Ascending aorta (tissue), 2 donors: Measurements from ENCODE around the gene GCSAML. TPM values are rescaled to one million over a fixed set of nuclear protein-coding genes. Genes with fewer than 3 reads are reported as not detected.

Source experiments
- DNase-seq, 2 donors: peaks; one replicate each; pipeline ENCODE4 v3.0.0-alpha.2; 2019; ENCODE audit warnings: low spot score in 2 of 2
- H3K27ac ChIP-seq, 2 donors: fragments of 200-600 bp; sonication (generic); one replicate each; pipeline ENCODE4 v1.5.1; 2016 to 2017; ENCODE audit warnings: mild to moderate bottlenecking in 1 of 2
- H3K27me3 ChIP-seq: fragments of 200-600 bp; sonication (generic); one replicate; pipeline ENCODE4 v1.5.1; 2017
- H3K36me3 ChIP-seq, 2 donors: fragments of 200-600 bp; sonication (generic); one replicate each; pipeline ENCODE4 v1.5.1; 2016
- H3K4me1 ChIP-seq, 2 donors: fragments of 200-600 bp; sonication (generic); one replicate each; pipeline ENCODE4 v1.5.1; 2016 to 2017; ENCODE audit warnings: mild to moderate bottlenecking in 1 of 2
- H3K4me3 ChIP-seq, 2 donors: fragments of 200-600 bp; sonication (generic); one replicate each; pipeline ENCODE4 v1.5.1; 2016 to 2017; ENCODE audit warnings: mild to moderate bottlenecking in 1 of 2
- H3K9me3 ChIP-seq, 2 donors: fragments of 200-600 bp; sonication (generic); one replicate each; pipeline ENCODE4 v1.5.1; 2016
- CTCF ChIP-seq, 3 experiments: fragments of 200-600 bp in 2 of 3; fragments of 450-650 bp in 1 of 3; sonication (generic) in 2 of 3; IDR thresholded peaks; one replicate each; pipeline ENCODE4 v1.5.1; 2016 to 2019; ENCODE audit warnings: antibody characterized with exemption in 3 of 3, mild to moderate bottlenecking in 1 of 3, moderate library complexity in 1 of 3
- intact Hi-C: fragments of 100-400 bp; cut with DNase I; formaldehyde crosslinking; loops from one replicate; pipeline ENCODE4 v1.15.1; 2023
- total RNA-seq: library from RNA; depleted of rRNA; stranded (reverse); fragments of >200 nt; gene quantifications from one replicate; pipeline ENCODE4 v1.1.0, GENCODE V29; 2016

Gene GCSAML
- total RNA-seq, 1 donor from 2014 or later, result not detected

GRCh38 chr1:247528812-247529474 is 20.0 kb upstream of the GCSAML start:
- TF ChIP-seq CTCF (IDR thresholded peaks at IDR 0.05), result no peak
- H3K4me1 ChIP-seq, result no peaks in the 10 kb centered on the region
- H3K36me3 ChIP-seq, result no peaks in the 10 kb centered on the region
- no peak overlapping the region for H3K27ac ChIP-seq
- intact Hi-C loops, result no loop called here
- H3K4me3 ChIP-seq, result no peak overlapping the region
- no peaks in the 10 kb centered on the region for H3K27me3 ChIP-seq
- no peak for DNase-seq
- no peaks in the 10 kb centered on the region for H3K9me3 ChIP-seq

- Histone ChIP-seq H3K36me3 (no peaks in the 10 kb centered on the region), H3K27ac (no peak overlapping the region), H3K4me1 (no peaks in the 10 kb centered on the region), H3K27me3 (no peaks in the 10 kb centered on the region), H3K4me3 (no peak overlapping the region), H3K9me3 (no peaks in the 10 kb centered on the region)
- intact Hi-C loops, result no loop called here
- DNase-seq, result no peak
- TF ChIP-seq CTCF (IDR thresholded peaks at IDR 0.05), result no peak
Observed at GRCh38 chr1:247529771-247530355, 19.1 kb upstream of the GCSAML start.

- Histone ChIP-seq H3K4me3 (no peak overlapping the region), H3K36me3 (no peaks in the 10 kb centered on the region), H3K4me1 (no peaks in the 10 kb centered on the region), H3K9me3 (no peaks in the 10 kb centered on the region), H3K27ac (no peak overlapping the region), H3K27me3 (no peaks in the 10 kb centered on the region)
- intact Hi-C loops, result no loop called here
- DNase-seq, result no peak
- no peak for TF ChIP-seq CTCF (IDR thresholded peaks at IDR 0.05)
Observed at GRCh38 chr1:247530785-247531184, 18.1 kb upstream of the GCSAML start.

GRCh38 chr1:247531937-247532336 is 17.0 kb upstream of the GCSAML start:
- TF ChIP-seq CTCF (IDR thresholded peaks at IDR 0.05), result no peak
- no peaks in the 10 kb centered on the region for H3K4me1 ChIP-seq
- no peak for DNase-seq
- no peak overlapping the region for H3K4me3 ChIP-seq
- intact Hi-C loops, result no loop called here
- no peak overlapping the region for H3K27ac ChIP-seq
- no peaks in the 10 kb centered on the region for H3K36me3 ChIP-seq
- no peaks in the 10 kb centered on the region for H3K27me3 ChIP-seq
- no peaks in the 10 kb centered on the region for H3K9me3 ChIP-seq

- Histone ChIP-seq H3K9me3 (no peaks in the 10 kb centered on the region), H3K4me3 (no peak overlapping the region), H3K4me1 (no peaks in the 10 kb centered on the region), H3K36me3 (no peaks in the 10 kb centered on the region), H3K27ac (no peak overlapping the region), H3K27me3 (no peaks in the 10 kb centered on the region)
- DNase-seq, result no peak
- TF ChIP-seq CTCF (IDR thresholded peaks at IDR 0.05), result no peak
- intact Hi-C loops, result no loop called here
Observed at GRCh38 chr1:247535402-247535801, 13.5 kb upstream of the GCSAML start.
